ENCODE data around the gene C10orf105.

Gene C10orf105

DNA sequence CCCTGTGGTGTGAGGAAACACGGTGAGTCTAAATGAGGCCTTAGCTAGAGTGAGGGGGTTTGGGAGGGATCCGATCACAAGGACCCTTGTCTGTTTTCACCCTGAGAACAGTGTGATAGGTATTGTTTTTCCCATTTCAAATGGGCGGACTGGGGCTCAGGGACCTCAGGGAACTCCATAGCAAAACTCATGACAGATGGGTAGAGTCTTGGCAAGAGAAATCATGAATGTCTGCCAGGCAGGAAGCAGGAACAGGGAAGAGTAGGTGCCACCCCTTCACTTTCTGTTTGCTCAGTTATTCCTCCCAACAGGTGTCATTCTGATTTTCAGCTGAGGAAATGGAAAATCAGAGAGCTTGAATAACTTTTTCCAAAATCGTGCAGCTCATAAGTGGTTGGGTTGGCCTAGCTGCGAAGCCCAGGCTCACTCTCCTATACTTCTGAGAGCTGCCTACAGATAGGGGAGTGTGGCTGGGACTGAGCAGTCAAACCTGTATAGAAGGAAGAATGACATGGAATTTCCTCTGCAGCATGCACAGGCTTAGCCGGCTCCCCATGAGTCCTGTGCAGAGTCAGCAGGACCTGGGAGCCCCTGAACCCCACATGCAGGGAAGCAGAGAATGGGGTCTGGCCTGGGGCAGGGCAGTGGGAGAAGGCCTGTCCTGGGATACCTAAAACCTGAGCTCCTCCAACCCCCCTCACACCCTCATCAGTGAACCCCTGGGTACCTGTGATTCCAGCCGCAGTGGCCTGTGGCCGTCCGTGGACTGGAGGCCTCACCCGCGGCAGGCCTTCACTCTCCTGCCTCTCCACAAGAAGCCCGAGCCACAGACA lies 17.6 kb upstream of the C10orf105 start:
- peak; percentile 30 for DNase-seq

DNA sequence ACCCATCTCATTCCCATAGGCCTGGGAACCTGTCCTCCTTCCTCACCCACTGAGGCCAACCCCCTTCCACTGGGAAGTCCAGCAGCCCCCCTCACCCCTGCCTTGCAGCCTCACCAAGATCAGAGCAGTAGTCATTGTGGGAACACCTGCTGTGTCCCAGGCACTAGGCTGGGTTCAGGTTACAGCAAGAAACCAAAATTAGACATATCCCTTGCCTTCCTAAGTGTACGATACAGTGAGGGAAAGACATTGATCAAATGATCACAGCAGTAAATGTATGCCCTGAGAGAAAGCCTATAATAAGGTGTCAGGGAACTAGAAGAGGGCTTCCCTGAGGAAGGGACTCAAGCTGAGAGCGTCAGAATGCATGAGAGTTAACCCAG lies 17.0 kb upstream of the C10orf105 start:
- no peak for DNase-seq

DNA sequence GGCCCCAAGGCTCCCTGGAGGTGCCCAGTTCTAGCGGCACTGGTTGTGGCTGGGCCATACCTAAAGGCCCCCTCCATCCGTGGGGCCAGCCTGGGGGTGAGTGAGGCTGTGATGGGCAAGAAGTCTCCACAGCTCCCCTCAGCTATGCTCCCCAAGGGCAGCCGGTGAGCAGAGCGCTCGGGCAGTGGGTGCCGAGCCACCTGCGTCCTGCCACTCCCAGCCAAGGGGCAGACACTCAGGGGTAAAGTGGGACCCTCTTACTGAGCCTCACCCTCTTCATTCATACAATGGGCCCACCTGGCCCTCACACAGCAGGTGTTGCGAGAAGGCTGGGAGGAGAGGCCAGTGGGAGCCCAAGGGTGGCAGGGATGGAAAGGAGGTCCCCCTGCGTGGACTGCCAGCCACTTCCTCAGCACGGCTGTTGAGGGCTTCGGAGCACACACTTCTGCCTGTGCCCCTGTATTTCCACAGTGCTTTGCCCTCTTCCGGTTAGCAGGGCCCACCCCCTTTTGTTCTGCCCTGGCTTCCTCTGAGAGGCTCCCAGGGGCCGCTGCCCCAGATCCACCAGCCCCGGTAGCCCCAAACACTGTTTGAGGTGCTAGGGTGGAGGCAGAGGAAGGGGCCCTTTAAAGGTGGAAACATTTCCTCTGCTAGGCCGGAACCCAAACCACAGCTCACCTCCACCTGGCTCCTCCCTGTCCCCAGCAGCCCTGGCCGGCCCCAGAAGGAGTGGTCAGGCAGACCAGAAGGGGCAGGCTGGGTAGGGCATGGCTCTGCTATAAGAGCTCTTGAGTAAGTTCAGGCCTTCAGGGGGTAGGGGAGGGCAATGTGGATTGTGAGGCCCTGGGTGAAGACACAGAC lies 16.4 kb upstream of the C10orf105 start:
- peak; percentile 32 for DNase-seq

DNA sequence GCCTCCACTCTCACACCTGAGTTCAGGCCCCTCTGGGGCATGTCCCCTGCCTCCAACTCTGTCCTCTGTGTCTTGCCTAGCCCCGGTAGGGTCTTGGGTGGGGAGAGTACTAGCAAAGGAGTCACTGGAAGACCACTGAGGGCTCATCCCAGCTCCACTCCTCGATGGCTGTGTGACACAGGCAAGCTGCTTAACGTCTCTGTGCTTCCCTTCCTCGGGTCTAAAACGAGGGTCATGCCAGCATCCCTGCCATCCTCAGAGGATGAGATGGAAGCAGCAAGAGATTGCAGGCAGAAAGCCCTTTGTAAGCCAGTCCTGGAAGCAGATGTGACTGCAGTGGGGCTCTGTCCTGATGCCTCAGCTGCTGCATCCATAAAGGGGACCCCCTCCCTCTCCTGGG lies 15.2 kb upstream of the C10orf105 start:
- no peak for DNase-seq

DNA sequence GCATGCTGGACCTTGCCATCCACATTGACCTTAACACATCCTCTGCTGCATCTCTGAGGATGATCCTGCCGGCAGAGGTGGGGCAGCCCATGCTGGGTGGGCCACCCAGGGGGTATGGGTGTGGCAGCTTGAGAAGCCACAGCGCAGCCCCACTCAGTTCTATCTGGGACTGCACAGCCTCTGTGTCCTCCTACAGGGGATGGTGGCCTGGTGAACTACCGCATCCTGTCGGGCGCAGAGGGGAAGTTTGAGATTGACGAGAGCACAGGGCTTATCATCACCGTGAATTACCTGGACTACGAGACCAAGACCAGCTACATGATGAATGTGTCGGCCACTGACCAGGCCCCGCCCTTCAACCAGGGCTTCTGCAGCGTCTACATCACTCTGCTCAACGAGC lies 12.2 kb upstream of the C10orf105 start:
- no peak for DNase-seq

DNA sequence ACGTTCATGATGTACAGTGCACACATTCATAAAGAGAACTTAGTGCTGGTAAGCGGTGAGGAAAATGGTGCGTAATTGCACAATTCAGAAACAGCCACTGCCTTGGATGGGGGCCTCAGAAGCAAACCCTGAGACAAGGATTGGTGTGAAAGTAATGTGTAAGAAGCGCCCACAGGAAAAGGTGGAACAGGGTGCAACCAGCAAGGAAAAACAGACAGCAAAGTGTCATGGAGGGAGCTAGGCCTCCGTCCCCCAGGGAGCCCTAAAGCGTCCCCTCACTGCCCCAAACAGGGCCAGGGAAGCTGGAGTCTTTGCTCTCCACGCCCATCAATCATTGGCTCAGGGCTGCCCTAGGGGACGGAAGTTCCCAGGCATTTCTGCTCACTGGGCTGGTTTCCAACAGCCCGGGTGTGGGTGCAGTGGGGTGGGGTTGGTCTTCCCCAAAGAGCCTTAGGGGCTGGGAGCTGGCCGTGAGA lies 9.6 kb upstream of the C10orf105 start:
- DNase-seq = no peak

DNA sequence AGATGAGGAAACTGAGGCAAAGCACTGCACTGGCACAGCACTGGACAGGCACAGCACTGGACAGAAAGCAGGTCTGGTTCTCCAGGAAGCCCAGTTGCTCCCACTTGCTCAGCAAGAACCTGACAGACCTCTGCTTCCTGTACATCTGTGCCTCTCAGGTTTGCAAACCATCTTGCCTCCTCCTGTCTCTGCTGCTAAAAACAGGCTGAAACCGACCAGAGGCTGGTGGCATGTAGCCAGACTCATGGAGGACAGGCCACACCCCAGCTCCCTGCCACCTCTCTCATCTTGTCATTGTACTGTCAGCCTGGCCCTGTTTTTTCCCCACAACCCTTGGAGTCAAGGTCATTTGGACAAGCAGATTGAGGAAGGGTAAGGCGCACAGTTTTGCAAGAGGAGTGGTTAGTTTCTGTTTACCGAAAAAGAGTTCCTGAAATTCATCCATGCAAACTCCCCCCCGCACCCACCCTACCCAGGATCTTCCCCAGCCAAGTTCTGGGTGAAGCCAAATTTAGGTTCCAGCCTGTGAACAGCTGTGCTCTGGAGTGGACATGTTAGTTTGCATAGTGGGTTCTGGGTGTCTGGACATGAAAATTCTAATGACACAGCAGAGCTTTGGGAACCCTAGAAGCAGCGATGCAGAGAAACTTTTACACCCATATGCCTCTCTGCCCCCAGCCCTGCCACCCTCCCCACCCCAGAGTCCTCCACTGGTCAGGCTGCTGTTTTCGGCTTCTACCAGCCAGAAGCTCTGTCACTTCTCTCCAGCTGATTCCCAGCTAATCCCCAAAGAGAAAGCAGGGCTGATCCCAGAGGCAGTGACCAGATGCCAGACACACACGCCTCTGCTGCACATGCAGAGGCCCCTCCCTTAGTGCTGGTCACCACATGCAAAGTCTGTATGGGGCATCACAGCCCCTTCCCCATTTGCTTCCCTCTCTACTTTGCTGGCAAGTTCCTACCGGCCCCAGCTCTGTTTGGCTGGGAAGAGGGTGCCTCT lies 8.5 kb upstream of the C10orf105 start:
- peak; percentile 47 for DNase-seq

DNA sequence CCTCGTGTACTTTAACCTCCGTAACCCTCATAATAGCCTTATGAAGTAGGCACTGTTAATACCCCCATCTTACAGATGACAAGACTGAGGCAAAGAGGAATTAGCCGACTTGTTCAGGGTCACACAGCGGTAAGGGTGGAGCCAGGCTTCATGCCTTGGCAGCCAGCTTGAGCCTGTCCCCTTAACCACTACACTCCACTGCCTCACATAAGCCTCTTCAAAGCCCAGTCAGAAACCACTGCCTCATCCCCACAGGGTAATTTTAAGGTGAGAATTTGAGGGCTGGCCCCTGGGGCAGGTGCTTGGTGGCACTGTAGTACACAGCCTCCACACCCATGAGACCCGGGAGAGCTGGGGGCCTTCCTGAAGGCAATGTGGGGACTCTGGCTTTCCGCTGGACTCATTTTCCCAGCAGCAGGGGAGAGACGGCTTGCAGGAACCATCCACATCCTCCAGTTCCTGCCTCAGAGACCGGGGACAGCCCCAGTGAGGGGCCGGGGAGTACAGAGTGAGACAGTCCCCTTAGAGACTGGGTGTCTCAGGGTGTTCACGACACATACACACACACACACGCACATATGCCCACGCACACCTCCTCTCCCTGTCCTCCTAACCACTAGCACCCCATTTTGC lies 7.6 kb upstream of the C10orf105 start:
- peak; percentile 55 for DNase-seq

DNA sequence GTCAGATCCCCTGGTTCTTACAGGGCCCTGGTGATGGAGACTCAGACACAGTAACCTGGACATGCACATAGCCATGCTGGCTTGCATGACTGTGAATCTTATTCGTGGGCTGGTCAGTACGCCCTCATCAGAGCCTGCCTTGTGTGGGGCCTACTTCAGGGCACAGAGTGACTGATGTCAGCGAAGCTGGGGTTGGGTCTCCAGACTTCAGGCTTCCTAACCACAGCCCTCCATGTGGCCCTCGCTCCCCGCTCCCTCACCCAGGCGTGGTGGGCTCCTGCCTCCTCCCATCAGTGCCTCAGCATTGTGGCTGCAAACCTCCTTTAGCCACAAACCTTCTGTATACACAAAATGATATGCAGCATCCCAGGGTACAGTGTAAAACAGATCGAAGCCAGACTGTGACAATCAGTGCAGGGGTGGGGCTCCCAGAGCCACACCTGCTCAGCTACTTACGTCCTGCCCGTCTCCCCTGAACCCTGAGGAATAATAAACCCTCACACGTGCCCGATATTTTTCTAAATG lies 7.1 kb upstream of the C10orf105 start:
- peak; percentile 68 for DNase-seq

DNA sequence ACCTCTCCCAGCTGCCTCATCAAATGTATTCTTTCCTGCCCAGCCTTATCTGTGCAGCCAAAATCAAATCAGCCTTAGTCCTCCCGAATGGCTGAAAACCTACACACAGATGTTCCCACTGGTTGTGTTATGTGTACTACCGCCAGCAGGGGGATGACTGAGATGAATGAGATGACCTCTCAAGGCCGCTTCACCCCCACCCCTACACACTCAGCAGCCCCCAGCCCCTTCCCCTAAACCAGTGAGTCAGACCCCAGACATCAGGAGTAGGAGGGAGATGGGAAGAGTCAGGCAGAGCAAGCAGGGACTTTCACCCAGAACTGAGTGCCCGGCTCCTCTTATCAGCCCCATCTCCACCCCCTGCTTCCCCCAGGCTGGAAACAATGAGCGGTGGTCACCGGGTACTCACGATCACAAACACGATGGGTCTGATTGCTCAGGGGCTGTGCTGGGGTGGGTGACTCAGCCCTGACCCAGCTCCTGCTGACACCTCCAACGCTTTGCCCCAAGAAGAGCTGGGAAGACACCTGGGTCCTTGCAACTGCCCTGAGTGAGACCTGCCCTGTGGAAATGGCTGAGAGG lies 6.5 kb upstream of the C10orf105 start:
- peak; percentile 88 for DNase-seq

DNA sequence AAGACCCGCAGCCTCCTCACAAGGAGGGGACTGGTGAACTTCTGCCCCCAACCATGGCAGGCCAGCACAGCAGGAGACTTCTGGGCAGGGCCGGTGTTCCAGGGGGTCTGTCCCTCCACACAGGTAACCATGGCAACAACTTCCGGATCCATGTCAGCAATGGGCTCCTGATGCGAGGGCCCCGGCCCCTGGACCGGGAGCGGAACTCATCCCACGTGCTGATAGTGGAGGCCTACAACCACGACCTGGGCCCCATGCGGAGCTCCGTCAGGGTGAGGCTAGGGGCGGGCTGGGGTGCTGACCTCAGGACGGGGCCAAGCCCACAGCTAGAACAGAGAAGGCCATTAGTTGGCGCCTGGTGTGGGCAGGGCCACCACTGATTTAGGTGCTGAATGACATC lies 5.7 kb upstream of the C10orf105 start:
- no peak for DNase-seq

DNA sequence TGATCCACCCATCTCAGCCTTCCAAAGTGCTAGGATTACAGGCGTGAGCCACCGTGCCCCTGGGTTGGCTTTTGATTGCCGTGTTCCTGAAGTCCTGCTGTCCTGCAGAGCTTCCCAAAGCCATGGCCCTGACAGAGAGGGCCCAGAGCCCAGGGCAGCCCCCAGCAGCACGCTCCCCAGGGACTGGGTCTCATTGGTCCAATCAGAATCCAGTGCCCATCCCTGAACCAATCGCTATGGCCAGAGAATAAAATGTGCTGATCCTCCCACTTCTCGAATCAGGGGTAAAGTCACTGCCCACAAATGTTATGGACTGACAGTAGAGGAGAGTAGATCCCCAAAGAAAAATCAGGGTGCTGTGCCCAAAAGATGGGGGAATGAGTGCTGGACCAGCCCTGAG lies 5.0 kb upstream of the C10orf105 start:
- DNase-seq = no peak

DNA sequence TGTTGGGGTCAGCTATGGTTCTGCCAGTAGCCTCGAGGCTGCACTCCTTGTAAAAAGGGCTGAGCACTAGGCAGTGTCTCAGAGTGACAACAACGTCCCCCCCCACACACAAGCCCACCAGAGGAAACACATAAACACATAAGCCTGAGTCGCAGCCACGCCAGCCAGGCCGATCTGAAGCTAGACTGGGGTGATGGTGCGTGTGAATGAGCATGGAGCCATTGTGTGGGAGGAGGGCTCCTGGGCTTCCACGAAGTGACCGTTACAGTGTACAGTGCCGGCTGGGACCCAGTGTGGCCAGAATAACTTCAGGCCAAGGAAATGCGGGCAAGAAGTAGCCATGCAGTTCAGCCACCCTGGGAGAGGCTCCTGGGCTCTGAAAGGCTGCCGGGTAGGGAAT lies 3.7 kb upstream of the C10orf105 start:
- DNase-seq = no peak

DNA sequence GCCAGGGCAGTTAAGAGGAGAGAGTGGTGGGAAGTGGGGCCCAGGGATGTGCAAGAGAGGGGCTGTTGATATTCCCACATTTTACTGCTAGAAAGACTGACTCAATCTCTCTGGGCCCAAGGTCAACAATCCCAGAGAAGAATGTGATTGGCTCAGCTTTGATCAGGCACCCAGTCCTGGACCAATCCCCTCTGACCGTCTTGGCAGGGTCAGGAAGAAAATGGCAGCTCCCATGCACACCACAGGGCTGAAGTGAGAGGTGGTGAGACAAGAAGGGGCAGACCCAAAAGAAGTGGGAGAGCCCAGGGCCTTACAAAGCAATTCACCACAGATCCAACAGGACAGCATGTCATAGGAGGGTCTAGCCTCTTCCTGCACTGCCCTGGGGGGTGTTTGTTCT lies 3.3 kb upstream of the C10orf105 start:
- DNase-seq = no peak

DNA sequence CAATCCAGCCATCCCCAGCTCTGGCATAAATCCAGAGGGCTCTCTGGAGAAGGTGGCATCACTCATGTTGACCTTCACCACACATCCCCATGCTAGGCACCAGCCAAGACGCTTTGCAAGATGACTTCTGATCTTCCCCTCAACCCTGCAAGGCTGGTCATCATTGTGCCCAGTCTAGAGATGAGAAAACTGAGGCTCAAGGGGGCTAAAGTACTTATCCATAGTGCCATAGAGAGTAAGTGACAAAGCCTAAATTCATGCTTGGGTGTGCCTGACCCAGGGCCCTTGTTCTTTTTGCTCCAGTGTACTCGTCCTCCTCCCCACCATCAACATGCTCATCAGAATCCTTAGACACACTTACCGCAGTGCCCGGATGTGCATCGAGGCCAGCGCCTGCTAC lies 1.7 kb upstream of the C10orf105 start:
- DNase-seq = no peak

DNA sequence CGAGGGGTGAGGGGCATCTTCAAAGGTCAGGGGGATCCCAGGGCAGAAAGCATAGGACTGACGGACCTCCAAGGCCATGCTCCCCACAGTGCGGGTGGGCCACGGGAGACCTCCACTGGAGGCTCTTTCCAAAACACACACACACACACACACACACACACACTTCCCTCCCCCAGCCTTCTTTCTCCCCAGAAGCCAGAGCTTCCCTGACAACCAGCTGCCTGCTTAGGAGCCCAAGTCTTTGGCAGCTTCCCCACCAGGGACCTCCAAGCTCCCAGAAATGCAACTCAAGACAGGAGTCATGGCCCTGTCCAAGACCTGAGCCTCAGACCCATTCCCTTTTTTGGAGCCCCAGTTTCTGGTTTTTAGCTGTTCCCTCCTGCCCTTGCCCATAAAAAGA lies 710 bp upstream of the C10orf105 start:
- DNase-seq = no peak

DNA sequence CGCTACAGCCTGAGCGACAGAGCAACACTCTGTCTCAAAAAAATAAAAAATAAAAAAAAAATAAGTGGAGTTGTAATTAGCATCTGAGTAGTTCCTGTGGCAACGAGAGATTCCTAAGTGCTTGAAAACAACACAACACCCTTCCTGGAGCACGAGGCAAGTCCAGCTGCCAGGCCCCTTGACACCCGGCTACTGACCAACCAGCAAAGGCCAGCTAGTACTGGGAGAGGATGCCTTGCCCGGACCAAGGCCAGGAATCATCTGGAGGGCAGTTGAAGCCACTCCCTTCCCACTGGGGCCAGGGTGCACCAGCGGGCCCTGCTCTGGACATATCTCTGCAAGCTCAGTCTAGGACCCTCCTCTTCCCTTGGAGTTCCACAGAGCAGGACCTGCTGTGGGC lies 536 bp downstream of the C10orf105 start:
- DNase-seq = no peak

DNA sequence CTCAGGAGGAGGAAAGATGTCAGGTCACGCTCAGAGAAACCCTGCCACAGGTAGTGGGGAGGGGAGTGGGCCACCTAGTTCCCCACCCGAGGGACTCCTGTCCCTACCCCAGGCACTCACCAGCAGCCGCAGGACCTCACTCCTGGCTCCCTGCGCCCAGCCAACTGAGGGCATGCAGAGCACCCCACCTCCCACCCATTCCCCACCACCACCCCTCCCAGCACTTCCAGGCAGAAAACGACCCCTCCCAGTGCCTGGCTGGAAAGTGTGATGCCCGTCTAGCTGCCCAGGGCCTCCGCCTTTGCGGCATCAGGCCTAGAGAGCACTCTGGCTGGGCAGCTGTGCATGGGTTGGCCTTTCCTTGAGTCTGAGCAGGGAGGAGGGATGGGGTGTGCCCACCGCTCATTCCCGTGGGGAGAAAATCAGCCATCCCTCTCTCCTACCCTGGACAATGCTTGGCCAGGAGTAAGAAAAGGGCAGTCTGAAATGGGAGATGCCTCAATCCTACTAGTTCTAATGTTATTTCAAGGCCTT lies 1.3 kb downstream of the C10orf105 start:
- no peak for DNase-seq

DNA sequence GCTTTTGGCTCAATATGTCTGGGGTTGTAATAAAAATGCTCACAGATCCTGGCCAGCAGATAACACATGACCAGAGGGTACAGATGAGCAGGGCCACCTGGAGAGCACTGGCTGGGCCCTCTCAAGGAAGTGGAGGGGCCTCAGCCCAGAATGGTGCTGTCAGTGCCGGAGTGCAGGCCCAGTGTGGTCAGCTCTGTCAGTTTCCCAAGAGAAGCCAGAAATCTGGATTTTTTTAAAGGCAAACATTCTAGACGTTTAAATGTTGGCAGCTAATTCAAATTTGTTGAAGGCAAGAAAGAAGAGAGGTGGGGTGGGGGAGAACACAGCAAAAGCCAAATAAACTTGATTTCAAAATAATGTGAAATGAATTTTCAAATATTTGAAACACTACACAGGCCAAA lies 2.0 kb downstream of the C10orf105 start:
- DNase-seq = no peak

DNA sequence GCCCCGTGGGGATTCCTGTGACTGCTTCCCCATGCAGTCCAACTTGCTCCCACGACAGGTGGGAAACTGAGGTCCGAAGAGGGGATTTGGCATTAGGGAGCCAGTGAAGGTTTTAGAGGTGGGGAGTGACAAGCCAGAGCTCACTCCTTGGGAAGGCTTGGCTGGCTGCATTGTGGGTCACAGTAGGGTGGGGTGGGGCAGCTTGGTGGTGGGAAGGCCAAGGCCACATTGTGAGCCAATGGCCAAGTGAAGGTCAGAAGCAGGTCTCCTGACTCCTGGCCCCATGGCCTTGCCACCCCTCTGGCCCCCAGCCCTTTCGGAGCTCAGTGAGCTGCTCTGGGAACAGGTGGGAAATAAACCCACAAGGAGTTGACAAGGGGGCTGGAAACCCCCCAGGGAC lies 2.5 kb downstream of the C10orf105 start:
- no peak for DNase-seq

DNA sequence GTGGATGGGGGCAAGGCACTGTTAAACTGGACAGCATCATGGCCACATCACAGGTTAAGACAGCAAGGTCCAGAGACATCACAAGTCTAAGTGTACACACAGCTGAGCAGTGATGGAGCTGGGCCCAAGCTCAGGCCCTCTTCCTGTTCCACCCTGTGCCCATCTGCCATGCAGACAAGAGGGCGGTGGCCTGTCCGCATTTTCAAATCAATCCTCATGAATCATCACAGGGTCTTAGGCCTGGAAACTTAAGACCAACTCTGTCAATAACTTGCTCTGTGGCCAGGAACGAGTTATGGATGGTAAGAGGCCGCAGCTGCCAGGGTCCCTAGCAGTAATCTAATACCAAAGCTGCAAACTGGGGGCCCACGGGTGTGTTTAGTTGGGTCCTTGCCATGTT lies 3.2 kb downstream of the C10orf105 start:
- no peak for DNase-seq

All from stimulated activated naive CD4-positive, alpha-beta T cell treated with Interleukin-2 at 50 U/mL for 16 hours (primary cell).